ENCODE data around the gene EOLA2. TPM values are rescaled to one million over a fixed set of nuclear protein-coding genes. Genes with fewer than 3 reads are reported as not detected.

EOLA2 gene
- polyA plus RNA-seq, 3 donors, result 10.1 to 66.6 (median 22.5) TPM

GRCh38 chrX:149962010-149962409 is 23.7 kb upstream of the EOLA2 start:
- Histone ChIP-seq H3K79me2 (ENCODE audit: insufficient read depth, low read length) (no peaks in the 10 kb centered on the region), H3K4me1 (ENCODE audit: control insufficient read depth in 1 of 2, insufficient read depth in 2 of 2, low read length in 2 of 2) (no peaks in the 10 kb centered on the region), H2AFZ (ENCODE audit: insufficient read depth, low read depth, low read length, poor library complexity, severe bottlenecking) (no peak overlapping the region), H3K9me3 (replicated peaks in 1 of 2; ENCODE audit: control insufficient read depth in 1 of 2, insufficient read depth in 1 of 2, low read length in 2 of 2) (no peaks in the 10 kb centered on the region), H3K36me3 (replicated peaks in 1 of 2; ENCODE audit: control insufficient read depth in 1 of 2, insufficient read depth in 2 of 2, low read length in 2 of 2) (peaks cover 25 to 60% of the 10 kb centered on the region in 2 donors), H3K27ac (ENCODE audit: low read depth in 1 of 2, low read length in 2 of 2) (no peak overlapping the region), H3K4me3 (replicated peaks in 1 of 3; ENCODE audit: low read depth in 2 of 3, low read length in 3 of 3) (no peak overlapping the region), H3K9ac (ENCODE audit: insufficient read depth, low read length, poor library complexity, severe bottlenecking) (no peak overlapping the region), H3K27me3 (ENCODE audit: control insufficient read depth in 2 of 2, insufficient read depth in 2 of 2, low read length in 2 of 2) (no peaks in the 10 kb centered on the region), H4K20me1 (ENCODE audit: insufficient read depth, low read length) (no peaks in the 10 kb centered on the region), H3K4me2 (replicated peaks; ENCODE audit: extremely low read depth, low read length, poor library complexity, severe bottlenecking) (no peak overlapping the region)
- no peak overlapping the region for H3K27ac Mint-ChIP-seq
- no peaks in the 10 kb centered on the region for H3K9me3 Mint-ChIP-seq
- no peak for TF ChIP-seq CTCF (IDR thresholded peaks at IDR 0.05)
- peaks cover 36 to 51% of the 10 kb centered on the region in 2 donors for H3K36me3 Mint-ChIP-seq
- peaks cover 0 to 2% (median 0%) of the 10 kb centered on the region in 3 donors for H3K27me3 Mint-ChIP-seq (ENCODE audit: low read depth in 3 of 3)
- DNase-seq, result no peak
- H3K4me1 Mint-ChIP-seq, result no peaks in the 10 kb centered on the region
- H3K4me3 Mint-ChIP-seq, result no peak overlapping the region
- intact Hi-C loops (cut with micrococcal nuclease), result loop anchor here in 1 of 2 donors (10.0 kb wide), 1 partner anchor 613 kb away; no protein-coding TSS in a partner anchor

GRCh38 chrX:149961572-149961971 is 23.3 kb upstream of the EOLA2 start:
- H3K27ac Mint-ChIP-seq, result no peak overlapping the region
- no CpG with 5 or more reads among the region's 2 CpGs for WGBS (ENCODE audit: insufficient coverage)
- no peak overlapping the region for H2AFZ ChIP-seq (ENCODE audit: insufficient read depth, low read depth, low read length, poor library complexity, severe bottlenecking)
- no peak for DNase-seq
- H3K27me3 Mint-ChIP-seq (ENCODE audit: low read depth in 3 of 3), result peaks cover 0 to 2% (median 0%) of the 10 kb centered on the region in 3 donors
- H3K4me3 Mint-ChIP-seq, result no peak overlapping the region
- H3K27me3 ChIP-seq (ENCODE audit: control insufficient read depth in 2 of 2, insufficient read depth in 2 of 2, low read length in 2 of 2), result no peaks in the 10 kb centered on the region
- H3K9ac ChIP-seq (ENCODE audit: insufficient read depth, low read length, poor library complexity, severe bottlenecking), result no peak overlapping the region
- H3K9me3 ChIP-seq (replicated peaks in 1 of 2; ENCODE audit: control insufficient read depth in 1 of 2, insufficient read depth in 1 of 2, low read length in 2 of 2), result no peaks in the 10 kb centered on the region
- H4K20me1 ChIP-seq (ENCODE audit: insufficient read depth, low read length), result no peaks in the 10 kb centered on the region
- H3K4me2 ChIP-seq (replicated peaks; ENCODE audit: extremely low read depth, low read length, poor library complexity, severe bottlenecking), result no peak overlapping the region
- no peak for TF ChIP-seq CTCF (IDR thresholded peaks at IDR 0.05)
- no peaks in the 10 kb centered on the region for H3K4me1 Mint-ChIP-seq
- H3K27ac ChIP-seq (ENCODE audit: low read depth in 1 of 2, low read length in 2 of 2), result no peak overlapping the region
- no peak overlapping the region for H3K4me3 ChIP-seq (replicated peaks in 1 of 3; ENCODE audit: low read depth in 2 of 3, low read length in 3 of 3)
- H3K79me2 ChIP-seq (ENCODE audit: insufficient read depth, low read length), result no peaks in the 10 kb centered on the region
- intact Hi-C loops (cut with micrococcal nuclease), result loop anchor here in 1 of 2 donors (10.0 kb wide), 1 partner anchor 613 kb away; no protein-coding TSS in a partner anchor
- no peaks in the 10 kb centered on the region for H3K9me3 Mint-ChIP-seq
- H3K36me3 ChIP-seq (replicated peaks in 1 of 2; ENCODE audit: control insufficient read depth in 1 of 2, insufficient read depth in 2 of 2, low read length in 2 of 2), result peaks cover 25 to 65% of the 10 kb centered on the region in 2 donors
- peaks cover 40 to 51% of the 10 kb centered on the region in 2 donors for H3K36me3 Mint-ChIP-seq
- H3K4me1 ChIP-seq (ENCODE audit: control insufficient read depth in 1 of 2, insufficient read depth in 2 of 2, low read length in 2 of 2), result no peaks in the 10 kb centered on the region

Data from CD14-positive monocyte (primary cell).